SH-SY5Y (cell line): Measurements from ENCODE around the gene SLC2A13.

ENCODE experiments used
- GATA2 ChIP-seq: IDR thresholded peaks from 2 replicates; pipeline ENCODE4 v1.6.1; 2011; ENCODE audit warnings: mild to moderate bottlenecking, low read depth, low read length
- GATA3 ChIP-seq: IDR thresholded peaks from 2 replicates; pipeline ENCODE4 v1.6.1; 2011; ENCODE audit warnings: low read depth, mild to moderate bottlenecking, low read length, moderate library complexity

DNA sequence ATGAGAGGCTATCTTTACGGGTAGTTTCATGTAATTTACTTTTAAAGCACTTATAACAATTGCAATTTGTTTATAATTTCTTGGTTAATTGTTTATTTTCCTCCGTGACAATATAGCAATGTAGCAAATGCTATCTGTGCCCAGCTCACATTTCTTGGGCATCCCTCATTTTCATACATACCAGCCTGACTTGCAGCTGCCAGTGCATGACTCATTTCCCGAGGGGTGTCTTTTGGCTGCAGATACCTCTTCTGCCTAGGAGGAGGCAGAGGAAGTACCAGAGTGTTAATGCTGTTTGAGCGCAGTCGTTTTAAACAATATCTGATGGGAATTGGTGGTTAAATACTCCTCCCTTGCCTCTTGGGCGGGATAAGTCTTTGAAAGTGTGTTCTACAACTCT is 382.1 kb downstream of the SLC2A13 start:
- TF ChIP-seq GATA3 (no peak), GATA2 (no peak)
